Spleen (tissue), 11 donors: ENCODE results near the gene AGRN. TPM values are rescaled to one million over a fixed set of nuclear protein-coding genes. Genes with fewer than 3 reads are reported as not detected.

Experiments
- DNase-seq: peaks from one replicate; pipeline ENCODE4 v3.0.0-alpha.2; 2020
- H3K27ac ChIP-seq, 8 donors: fragments of 200-600 bp; sonication (generic) in 7 of 8; 1 replicate in 4 of 8; 2 replicates in 4 of 8; pipeline versions ENCODE4 v1.5.0 to v1.8.0; 2016 to 2021; ENCODE audit warnings: inconsistent platforms in 4 of 8, mild to moderate bottlenecking in 4 of 8, moderate library complexity in 1 of 8
- H3K27me3 ChIP-seq, 7 donors: fragments of 200-600 bp; sonication (generic) in 6 of 7; replicated peaks in 1 of 7; 1 replicate in 4 of 7; 2 replicates in 3 of 7; pipeline versions ENCODE4 v1.5.0 to v1.8.0; 2016 to 2021; ENCODE audit warnings: inconsistent platforms in 3 of 7, mild to moderate bottlenecking in 1 of 7
- H3K36me3 ChIP-seq, 6 donors: fragments of 200-600 bp; sonication (generic) in 5 of 6; 1 replicate in 4 of 6; 2 replicates in 2 of 6; pipeline versions ENCODE4 v1.5.0 to v1.8.0; 2016 to 2021; ENCODE audit warnings: inconsistent platforms in 2 of 6
- H3K4me1 ChIP-seq, 6 donors: fragments of 200-600 bp; sonication (generic) in 5 of 6; 1 replicate in 3 of 6; 2 replicates in 3 of 6; pipeline versions ENCODE4 v1.5.0 to v1.8.0; 2016 to 2021; ENCODE audit warnings: inconsistent platforms in 3 of 6
- H3K4me3 ChIP-seq, 8 donors: fragments of 200-600 bp; sonication (generic) in 7 of 8; 1 replicate in 4 of 8; 2 replicates in 4 of 8; pipeline versions ENCODE4 v1.5.0 to v1.8.0; 2016 to 2021; ENCODE audit warnings: inconsistent platforms in 4 of 8, mild to moderate bottlenecking in 4 of 8, moderate library complexity in 2 of 8
- H3K9me3 ChIP-seq, 8 donors: fragments of 200-600 bp; sonication (generic) in 7 of 8; 1 replicate in 4 of 8; 2 replicates in 4 of 8; pipeline versions ENCODE4 v1.5.0 to v1.8.0; 2016 to 2021; ENCODE audit warnings: inconsistent platforms in 4 of 8
- CTCF ChIP-seq, 11 experiments: fragments of 200-600 bp in 7 of 11; fragments of 450-650 bp in 4 of 11; sonication (generic) in 4 of 11; IDR thresholded peaks in 8 of 11; conservative IDR thresholded peaks in 3 of 11; 1 replicate in 7 of 11; 2 replicates in 4 of 11; pipeline versions ENCODE4 v1.4.0 to v1.8.0; 2016 to 2021; ENCODE audit warnings: antibody characterized with exemption in 11 of 11, inconsistent platforms in 4 of 11, mild to moderate bottlenecking in 1 of 11
- POLR2A ChIP-seq, 3 donors: fragments of 450-650 bp; IDR thresholded peaks; one replicate each; pipeline ENCODE4 v1.5.1; 2017; ENCODE audit warnings: antibody characterized with exemption in 3 of 3, mild to moderate bottlenecking in 1 of 3
- POLR2AphosphoS5 ChIP-seq, 3 donors: sonication (generic); formaldehyde crosslinking; IDR thresholded peaks; one replicate each; pipeline ENCODE4 v1.5.1; 2017; ENCODE audit warnings: antibody characterized with exemption in 3 of 3
- WGBS, 5 donors: extraction: QIAGEN DNeasy Blood & Tissue Kit in 3 of 5; methylation state at CpG; one replicate each; pipeline versions ENCODE4 v1.1.5 to v1.1.7; 2013 to 2018; 5-methylcytosine and 5-hydroxymethylcytosine counted together
- intact Hi-C: fragments of 100-400 bp; cut with DNase I; formaldehyde crosslinking; loops from one replicate; pipeline ENCODE4 v1.15.0; 2023; ENCODE audit warnings: low total_unique reads
- polyA plus RNA-seq, 3 donors: library from polyadenylated mRNA; stranded (reverse); fragments of 200-250 nt; gene quantifications; one replicate each; pipeline ENCODE4 v1.2.1, GENCODE V29; 2013
- total RNA-seq, 7 donors: library from RNA; depleted of rRNA in 3 of 7; stranded (reverse); fragments of >200 nt in 3 of 7; fragmentation: NEBNext Ultra II Directional in 4 of 7; extraction: Animal tissue kit (Norgen Biotek cat#: 25700) in 4 of 7; gene quantifications; one replicate each; pipeline versions ENCODE4 v1.1.0 to v1.2.1, GENCODE V29; 2016 to 2021
- donor health status: healthy with polysubstance abuse.
- donor health status: DM: no; HTN: no; CAD: no; lungs with moderate emphysema.
- donor health status: DM: no; HTN: no; CAD: no.
- donor health status: Bipolar disorder and iron deficiency.
- donor health status: healthy.
- donor health status: DM: no; HTN: no; CAD: no.
- donor health status: DM: yes; HTN: yes; CAD: no.

Gene AGRN
- total and polyA plus RNA-seq, 10 donors = 4.6 to 27.2 (median 14.5) TPM

GRCh38 chr1:971751-972506, 48.0 kb upstream of the AGRN start:
- H3K9me3 ChIP-seq = no peaks in the 10 kb centered on the region
- DNase-seq = no peak
- TF ChIP-seq POLR2AphosphoS5 (IDR thresholded peaks at IDR 0.05) (no peak), POLR2A (IDR thresholded peaks at IDR 0.05) (no peak), CTCF (IDR thresholded peaks at IDR 0.05 in 8 of 11, conservative IDR thresholded peaks at IDR 0.05 in 3 of 11) (no peak)
- intact Hi-C loops = no loop called here
- no peak overlapping the region for H3K27ac ChIP-seq
- H3K27me3 ChIP-seq = peaks cover 10 to 95% (median 59%) of the 10 kb centered on the region in 7 donors
- no peaks in the 10 kb centered on the region for H3K36me3 ChIP-seq
- 75 to 85% (median 80%) methylated on average over 26 to 34 of the region's 34 CpGs for WGBS, 5 donors
- H3K4me3 ChIP-seq = no peak overlapping the region
- H3K4me1 ChIP-seq = peaks cover 9 to 25% (median 15%) of the 10 kb centered on the region in 6 donors

GRCh38 chr1:972726-973458, 47.0 kb upstream of the AGRN start:
- intact Hi-C loops = no loop called here
- Histone ChIP-seq H3K9me3 (no peaks in the 10 kb centered on the region), H3K27ac (no peak overlapping the region), H3K27me3 (peaks cover 10 to 86% (median 59%) of the 10 kb centered on the region in 7 donors), H3K4me1 (peaks cover 5 to 15% (median 9%) of the 10 kb centered on the region in 6 donors), H3K36me3 (no peaks in the 10 kb centered on the region), H3K4me3 (no peak overlapping the region)
- WGBS, 5 donors = 81 to 87% (median 83%) methylated on average over 11 to 28 of the region's 28 CpGs
- DNase-seq = no peak
- TF ChIP-seq POLR2AphosphoS5 (IDR thresholded peaks at IDR 0.05) = no peak

- Histone ChIP-seq H3K4me1 (peaks cover 5 to 14% (median 9%) of the 10 kb centered on the region in 6 donors), H3K27me3 (peaks cover 10 to 85% (median 61%) of the 10 kb centered on the region in 7 donors), H3K4me3 (no peak overlapping the region), H3K36me3 (no peaks in the 10 kb centered on the region), H3K9me3 (no peaks in the 10 kb centered on the region), H3K27ac (no peak overlapping the region)
- no peak for DNase-seq
- intact Hi-C loops = no loop called here
- TF ChIP-seq POLR2A (IDR thresholded peaks at IDR 0.05) (no peak), POLR2AphosphoS5 (IDR thresholded peaks at IDR 0.05) (no peak), CTCF (IDR thresholded peaks at IDR 0.05 in 8 of 11, conservative IDR thresholded peaks at IDR 0.05 in 3 of 11) (no peak)
- 74 to 89% (median 84%) methylated on average over 24 to 28 of the region's 28 CpGs for WGBS, 5 donors
These were observed 46.2 kb upstream of the AGRN start for GRCh38 chr1:973459-974292.

- no peak for TF ChIP-seq POLR2A (IDR thresholded peaks at IDR 0.05)
- TF ChIP-seq CTCF (IDR thresholded peaks at IDR 0.05 in 8 of 11, conservative IDR thresholded peaks at IDR 0.05 in 3 of 11) = no peak
- H3K4me3 ChIP-seq = no peak overlapping the region
- no peak for DNase-seq
- intact Hi-C loops = no loop called here
- WGBS, 5 donors = 74 to 96% (median 88%) methylated on average over 3 to 11 of the region's 11 CpGs
- no peak overlapping the region for H3K27ac ChIP-seq
- no peaks in the 10 kb centered on the region for H3K9me3 ChIP-seq
- peaks cover 10 to 85% (median 63%) of the 10 kb centered on the region in 7 donors for H3K27me3 ChIP-seq
- no peaks in the 10 kb centered on the region for H3K36me3 ChIP-seq
- H3K4me1 ChIP-seq = peaks cover 5 to 14% (median 9%) of the 10 kb centered on the region in 6 donors
These were observed 45.7 kb upstream of the AGRN start for GRCh38 chr1:974293-974640.
